Right renal cortex interstitium (tissue), 3 donors: Measurements from ENCODE around the gene FHL1. TPM values are rescaled to one million over a fixed set of nuclear protein-coding genes. Genes with fewer than 3 reads are reported as not detected.
A peak's percentile ranks its signal among the peaks of the same experiment; 100 is the strongest.

Experiments
- DNase-seq, 3 donors: peaks; one replicate each; pipeline ENCODE4 v3.0.0-alpha.2; 2013; ENCODE audit warnings: low read depth in 3 of 3, low spot score in 2 of 3
- polyA plus RNA-seq, 3 donors: library from polyadenylated mRNA; unstranded; fragments of 120-200 nt; gene quantifications; one replicate each; pipeline ENCODE4 v1.2.1, GENCODE V29; 2013; ENCODE audit not compliant: insufficient read length in 3 of 3

FHL1 gene
- polyA plus RNA-seq, 3 donors = 61.8 to 64.8 (median 62.9) TPM

DNA sequence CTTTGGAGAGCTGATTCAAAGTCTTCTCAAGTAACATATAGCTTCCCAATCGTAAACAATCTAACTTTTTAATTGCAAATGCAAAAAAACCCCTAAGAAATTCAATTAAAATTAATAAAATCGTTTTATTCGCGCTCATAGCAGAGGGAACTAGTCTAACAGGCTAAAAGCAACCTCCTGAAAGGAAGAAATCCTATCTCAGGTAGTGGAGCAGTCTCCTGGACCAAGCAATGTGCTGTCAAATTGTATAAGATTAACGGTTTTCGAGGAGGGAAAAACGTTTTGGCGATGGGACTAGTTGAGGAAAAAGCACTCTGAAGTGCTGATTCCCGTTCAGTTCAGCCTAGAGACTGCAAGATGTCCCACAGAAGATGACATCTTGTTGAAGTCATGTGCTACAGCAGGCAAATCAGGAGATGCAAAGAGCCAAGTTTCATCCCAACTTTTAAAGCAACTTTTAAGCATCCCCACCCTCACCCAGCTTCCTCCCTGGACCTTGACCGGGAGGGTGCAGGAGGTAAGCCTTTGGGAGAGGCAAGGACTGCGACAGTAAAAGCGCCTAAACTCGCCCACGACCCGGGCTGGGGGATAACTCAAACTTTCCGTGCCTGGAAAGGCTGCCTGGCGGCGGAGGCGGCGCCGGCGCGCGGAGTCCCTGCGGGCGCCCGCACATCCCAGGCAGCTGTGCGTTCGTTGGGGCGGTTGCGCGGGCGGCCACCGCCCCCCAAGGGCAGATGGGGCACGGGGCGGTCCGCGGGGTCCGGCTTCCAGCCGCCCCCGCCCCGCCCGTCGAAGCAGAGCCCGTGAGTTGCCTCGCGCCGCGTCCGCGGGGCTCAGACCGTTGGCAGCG, 103.1 kb downstream of the FHL1 start:
- no peak for DNase-seq

DNA sequence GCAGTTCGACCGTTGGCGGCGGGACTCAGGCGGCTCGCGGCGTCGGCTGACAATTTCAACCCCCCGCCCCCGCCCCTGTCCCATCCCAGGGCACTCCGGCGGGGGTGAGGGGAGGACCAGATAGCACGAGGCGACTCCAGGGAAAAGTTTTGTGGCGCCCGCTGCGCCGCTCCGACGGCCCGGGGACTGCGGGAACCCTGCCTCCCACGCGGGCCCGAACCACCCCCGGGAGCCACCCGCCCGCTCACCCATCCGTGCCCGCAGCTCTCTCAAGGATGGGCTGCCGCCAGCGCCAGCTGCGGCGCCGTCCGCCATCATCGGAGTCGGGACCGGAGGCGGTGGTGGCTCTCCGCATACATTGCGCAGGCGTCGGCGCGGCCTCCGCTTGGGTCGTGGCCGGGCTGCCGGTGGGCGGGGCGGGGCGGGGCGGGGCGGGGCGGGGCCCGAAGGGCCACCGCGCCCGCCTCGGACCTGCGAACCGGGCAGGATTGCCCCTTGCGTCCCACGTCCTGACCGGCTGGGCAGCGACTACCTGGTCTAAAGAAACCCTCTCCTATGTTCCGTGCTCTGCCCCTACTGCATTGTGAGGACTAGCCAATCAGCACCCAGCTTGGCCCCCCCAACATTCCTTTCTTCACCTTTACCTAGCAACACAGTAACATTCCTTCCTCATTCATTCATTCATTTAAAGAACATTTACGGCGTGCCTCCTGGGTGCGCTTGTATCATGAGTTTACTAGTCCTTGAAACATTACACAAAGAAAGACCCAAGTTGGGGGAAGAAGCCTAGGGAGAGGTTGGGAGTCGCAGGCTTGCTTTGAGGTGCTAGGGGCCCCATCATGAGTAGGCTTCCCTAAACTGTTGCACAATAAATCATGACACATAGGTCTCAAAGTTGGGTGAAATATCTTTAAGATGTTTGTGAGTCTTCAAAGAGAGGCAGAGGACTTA, 104.0 kb downstream of the FHL1 start, which contains the start of gene MAP7D3:
TSS of gene MAP7D3 (minus strand) at position 360 of the 951 bp plus-strand sequence. CDS start at position 318, 42 bp downstream.
- DNase-seq = peak in 1 of 3 donors; percentile 6

- no peak for DNase-seq
Measured at GRCh38 chrX:136255541-136255940, 108.2 kb downstream of the FHL1 start.

GRCh38 chrX:136256026-136256425, 108.7 kb downstream of the FHL1 start:
- DNase-seq = no peak

DNA sequence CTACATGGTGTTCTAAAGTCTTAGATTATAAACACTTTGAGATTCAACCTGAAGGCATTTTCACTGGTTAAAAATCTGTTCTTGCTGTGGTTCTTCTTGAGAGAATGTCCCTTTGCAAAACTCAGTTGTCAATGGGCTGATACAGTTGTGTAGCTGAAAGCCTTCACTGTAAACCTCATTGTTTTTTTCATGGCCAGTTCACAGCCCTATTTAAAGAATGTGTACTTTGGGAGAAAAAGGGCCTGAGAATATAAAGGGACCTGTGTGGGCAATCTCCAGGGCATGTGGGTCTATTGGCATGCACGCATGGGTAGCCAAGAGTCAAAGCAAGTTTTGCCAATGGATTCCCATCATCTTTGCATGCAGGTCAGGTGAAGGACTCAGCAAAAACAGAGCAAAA, 111.6 kb downstream of the FHL1 start:
- no peak for DNase-seq

DNA sequence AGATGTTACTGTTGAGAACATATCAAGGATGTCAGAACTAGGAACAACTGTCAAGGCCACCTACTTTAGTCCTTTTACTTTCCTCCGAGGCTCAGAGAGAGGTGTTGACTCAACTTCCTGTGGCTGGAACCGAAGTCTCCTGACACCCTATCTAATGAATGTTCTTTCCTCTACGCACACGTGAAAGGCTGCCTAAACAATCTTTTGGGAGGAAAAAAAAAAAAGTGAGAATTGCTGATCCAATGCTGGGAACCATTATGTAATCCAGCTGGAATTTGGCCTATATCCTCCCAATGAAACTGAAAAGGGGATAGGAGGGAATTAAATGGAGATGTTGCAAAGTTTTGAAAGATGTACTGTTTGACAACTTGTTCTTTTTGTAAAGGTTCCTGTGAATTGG, 112.2 kb downstream of the FHL1 start:
- DNase-seq = no peak

- no peak for DNase-seq
Measured at GRCh38 chrX:136260776-136261175, 113.4 kb downstream of the FHL1 start.

Other genes starting within 250 kb of the FHL1 start
- 10 to 100 TPM; 28.5 to 31.4 (median 28.7) TPM for gene MMGT1, start 173.5 kb upstream of the FHL1 start, polyA plus RNA-seq
- gene SLC9A6, start 162.1 kb upstream of the FHL1 start, polyA plus RNA-seq = 10 to 100 TPM; 16.6 to 18.3 (median 16.9) TPM
- gene MAP7D3, start 103.9 kb downstream of the FHL1 start, polyA plus RNA-seq = 10 to 100 TPM; 15.1 to 17.5 (median 16.5) TPM
- gene ADGRG4, start 153.4 kb downstream of the FHL1 start, polyA plus RNA-seq = not detected